ENCODE measurements around the gene RPRM.
"Not testable (repeated sequence)": the region's sequence is repeated elsewhere in the genome, so short reads cannot be mapped to it uniquely, and the experiment has no call there.

RPRM gene

GRCh38 chr2:153455403-153455802, 23.2 kb downstream of the RPRM start:
- DNase-seq = no peak

- DNase-seq = no peak
Measured at GRCh38 chr2:153451611-153452010, 27.0 kb downstream of the RPRM start.

- no peak for DNase-seq
Measured at GRCh38 chr2:153443106-153443505, 35.5 kb downstream of the RPRM start.

GRCh38 chr2:153442616-153443015, 35.9 kb downstream of the RPRM start:
- not testable (repeated sequence) for DNase-seq

- DNase-seq = not testable (repeated sequence)
Measured at GRCh38 chr2:153440090-153440489, 38.5 kb downstream of the RPRM start.

GRCh38 chr2:153433403-153433802, 45.2 kb downstream of the RPRM start:
- no peak for DNase-seq

GRCh38 chr2:153432381-153432780, 46.2 kb downstream of the RPRM start:
- DNase-seq = no peak

- DNase-seq = no peak
Measured at GRCh38 chr2:153431114-153431513, 47.4 kb downstream of the RPRM start.
